ENCODE data around the gene WDR44.
"Not testable (repeated sequence)": the region's sequence is repeated elsewhere in the genome, so short reads cannot be mapped to it uniquely, and the experiment has no call there.

The WDR44 gene

GRCh38 chrX:118484216-118484903 lies 138.5 kb downstream of the WDR44 start:
- no peak for DNase-seq

GRCh38 chrX:118486693-118487092 lies 140.8 kb downstream of the WDR44 start:
- not testable (repeated sequence) for DNase-seq

- DNase-seq, result no peak
These were observed 147.1 kb downstream of the WDR44 start for GRCh38 chrX:118493016-118493415.

GRCh38 chrX:118493653-118494297 lies 147.9 kb downstream of the WDR44 start:
- DNase-seq, result no peak

GRCh38 chrX:118495061-118495921 lies 149.4 kb downstream of the WDR44 start, which contains the start of gene DOCK11:
DOCK11 (plus strand) TSS chrX:118495815; CDS start chrX:118495972, 157 bp downstream.
- DNase-seq, result peak; percentile 61

GRCh38 chrX:118495958-118496762 lies 150.3 kb downstream of the WDR44 start:
- peak; percentile 12 for DNase-seq

- DNase-seq, result no peak
These were observed 150.8 kb downstream of the WDR44 start for GRCh38 chrX:118496763-118497079.

- DNase-seq, result no peak
These were observed 151.4 kb downstream of the WDR44 start for GRCh38 chrX:118497180-118497818.

GRCh38 chrX:118498351-118498750 lies 152.4 kb downstream of the WDR44 start:
- DNase-seq, result no peak

- no peak for DNase-seq
These were observed 152.8 kb downstream of the WDR44 start for GRCh38 chrX:118498755-118499154.

GRCh38 chrX:118499295-118499694 lies 153.4 kb downstream of the WDR44 start:
- peak; percentile 12 for DNase-seq

Measured in NCI-H510A treated with DMSO at 0.1 percent for 48 hours (cell line).